ENCODE measurements around the gene HNRNPAB.

Gene HNRNPAB

GRCh38 chr5:178182158-178182876, 22.0 kb upstream of the HNRNPAB start:
- Histone ChIP-seq H3K23ac (ENCODE audit: low read length) (no peak overlapping the region), H3K4ac (ENCODE audit: low read depth, low read length) (no peak overlapping the region), H3K79me1 (ENCODE audit: low read length) (no peaks in the 10 kb centered on the region), H3K27ac (ENCODE audit: low read depth, low read length) (peak overlapping the region; percentile 42), H3K79me2 (ENCODE audit: control insufficient read depth, insufficient read depth, low read length) (no peaks in the 10 kb centered on the region), H3K4me2 (ENCODE audit: low read length) (no peak overlapping the region), H3K18ac (ENCODE audit: low read length) (peak overlapping the region; percentile 25), H3K36me3 (ENCODE audit: control insufficient read depth, insufficient read depth, low read length) (no peaks in the 10 kb centered on the region), H3K27me3 (ENCODE audit: insufficient read depth, low read length, poor library complexity) (no peaks in the 10 kb centered on the region), H2AK5ac (ENCODE audit: low read length) (no peak overlapping the region), H3K4me1 (ENCODE audit: control insufficient read depth, low read depth, low read length) (peaks cover 10% of the 10 kb centered on the region), H4K5ac (ENCODE audit: low read length) (no peak overlapping the region), H3K56ac (ENCODE audit: low read length) (peak overlapping the region; percentile 52), H2BK15ac (replicated peaks; ENCODE audit: low read depth) (no peak overlapping the region), H4K8ac (ENCODE audit: low read depth, low read length) (no peak overlapping the region), H2BK120ac (ENCODE audit: low read depth, low read length) (no peak overlapping the region), H3K9ac (ENCODE audit: low read length) (no peak overlapping the region), H2BK5ac (ENCODE audit: low read length) (peak overlapping the region; percentile 17), H3K4me3 (ENCODE audit: low read length) (no peak overlapping the region)
- peak; percentile 84 for DNase-seq
- WGBS (ENCODE audit: extremely low coverage, insufficient coverage, low lambda C conversion rate): no CpG with 5 or more reads among the region's 4 CpGs

GRCh38 chr5:178186427-178186826, 17.9 kb upstream of the HNRNPAB start:
- DNase-seq: no peak
- Histone ChIP-seq H3K4me2 (ENCODE audit: low read length) (no peak overlapping the region), H3K4me3 (ENCODE audit: low read length) (no peak overlapping the region), H3K27ac (ENCODE audit: low read depth, low read length) (no peak overlapping the region), H3K56ac (ENCODE audit: low read length) (no peak overlapping the region), H4K8ac (ENCODE audit: low read depth, low read length) (no peak overlapping the region), H3K4ac (ENCODE audit: low read depth, low read length) (no peak overlapping the region), H4K5ac (ENCODE audit: low read length) (no peak overlapping the region), H3K79me2 (ENCODE audit: control insufficient read depth, insufficient read depth, low read length) (no peaks in the 10 kb centered on the region), H3K18ac (ENCODE audit: low read length) (no peak overlapping the region), H2AK5ac (ENCODE audit: low read length) (no peak overlapping the region), H3K23ac (ENCODE audit: low read length) (no peak overlapping the region), H3K9ac (ENCODE audit: low read length) (no peak overlapping the region), H3K79me1 (ENCODE audit: low read length) (no peaks in the 10 kb centered on the region), H2BK120ac (ENCODE audit: low read depth, low read length) (no peak overlapping the region), H3K36me3 (ENCODE audit: control insufficient read depth, insufficient read depth, low read length) (no peaks in the 10 kb centered on the region), H3K27me3 (ENCODE audit: insufficient read depth, low read length, poor library complexity) (no peaks in the 10 kb centered on the region), H2BK5ac (ENCODE audit: low read length) (no peak overlapping the region), H3K4me1 (ENCODE audit: control insufficient read depth, low read depth, low read length) (peaks cover 5% of the 10 kb centered on the region), H2BK15ac (replicated peaks; ENCODE audit: low read depth) (no peak overlapping the region)
- WGBS (ENCODE audit: extremely low coverage, insufficient coverage, low lambda C conversion rate): no CpG with 5 or more reads among the region's 6 CpGs

GRCh38 chr5:178187014-178187413, 17.3 kb upstream of the HNRNPAB start, which contains the start of gene GMCL2:
TSS of gene GMCL2 (minus strand) at chr5:178187371. CDS start at chr5:178187299, 72 bp downstream.
- Histone ChIP-seq H3K79me1 (ENCODE audit: low read length) (no peaks in the 10 kb centered on the region), H3K27me3 (ENCODE audit: insufficient read depth, low read length, poor library complexity) (no peaks in the 10 kb centered on the region), H3K9ac (ENCODE audit: low read length) (no peak within 1 kb of the TSS), H3K4me2 (ENCODE audit: low read length) (no peak within 1 kb of the TSS), H3K4me1 (ENCODE audit: control insufficient read depth, low read depth, low read length) (peaks cover 3% of the 10 kb centered on the region), H2AK5ac (ENCODE audit: low read length) (no peak within 1 kb of the TSS), H2BK5ac (ENCODE audit: low read length) (no peak within 1 kb of the TSS), H3K23ac (ENCODE audit: low read length) (no peak within 1 kb of the TSS), H3K18ac (ENCODE audit: low read length) (no peak within 1 kb of the TSS), H4K5ac (ENCODE audit: low read length) (no peak within 1 kb of the TSS), H2BK120ac (ENCODE audit: low read depth, low read length) (no peak within 1 kb of the TSS), H3K4me3 (ENCODE audit: low read length) (no peak within 1 kb of the TSS), H3K4ac (ENCODE audit: low read depth, low read length) (no peak within 1 kb of the TSS), H2BK15ac (replicated peaks; ENCODE audit: low read depth) (no peak within 1 kb of the TSS), H3K56ac (ENCODE audit: low read length) (no peak within 1 kb of the TSS), H3K36me3 (ENCODE audit: control insufficient read depth, insufficient read depth, low read length) (no peaks in the 10 kb centered on the region), H4K8ac (ENCODE audit: low read depth, low read length) (no peak within 1 kb of the TSS), H3K79me2 (ENCODE audit: control insufficient read depth, insufficient read depth, low read length) (no peaks in the 10 kb centered on the region), H3K27ac (ENCODE audit: low read depth, low read length) (no peak within 1 kb of the TSS)
- no CpG with 5 or more reads among the region's 27 CpGs for WGBS (ENCODE audit: extremely low coverage, insufficient coverage, low lambda C conversion rate)
- no peak for DNase-seq

- Histone ChIP-seq H3K56ac (ENCODE audit: low read length) (no peak overlapping the region), H3K27ac (ENCODE audit: low read depth, low read length) (no peak overlapping the region), H3K4ac (ENCODE audit: low read depth, low read length) (no peak overlapping the region), H2BK120ac (ENCODE audit: low read depth, low read length) (no peak overlapping the region), H3K79me1 (ENCODE audit: low read length) (no peaks in the 10 kb centered on the region), H3K4me1 (ENCODE audit: control insufficient read depth, low read depth, low read length) (no peaks in the 10 kb centered on the region), H3K23ac (ENCODE audit: low read length) (no peak overlapping the region), H3K18ac (ENCODE audit: low read length) (no peak overlapping the region), H2BK15ac (replicated peaks; ENCODE audit: low read depth) (no peak overlapping the region), H3K27me3 (ENCODE audit: insufficient read depth, low read length, poor library complexity) (no peaks in the 10 kb centered on the region), H3K9ac (ENCODE audit: low read length) (no peak overlapping the region), H2AK5ac (ENCODE audit: low read length) (no peak overlapping the region), H3K4me3 (ENCODE audit: low read length) (no peak overlapping the region), H3K4me2 (ENCODE audit: low read length) (no peak overlapping the region), H4K8ac (ENCODE audit: low read depth, low read length) (no peak overlapping the region), H3K36me3 (ENCODE audit: control insufficient read depth, insufficient read depth, low read length) (no peaks in the 10 kb centered on the region), H3K79me2 (ENCODE audit: control insufficient read depth, insufficient read depth, low read length) (no peaks in the 10 kb centered on the region), H2BK5ac (ENCODE audit: low read length) (no peak overlapping the region), H4K5ac (ENCODE audit: low read length) (no peak overlapping the region)
- DNase-seq: no peak
- no CpG with 5 or more reads among the region's 2 CpGs for WGBS (ENCODE audit: extremely low coverage, insufficient coverage, low lambda C conversion rate)
Measured at GRCh38 chr5:178189433-178189832, 14.9 kb upstream of the HNRNPAB start.

GRCh38 chr5:178191661-178192060, 12.7 kb upstream of the HNRNPAB start:
- Histone ChIP-seq H3K9ac (ENCODE audit: low read length) (no peak overlapping the region), H2BK15ac (replicated peaks; ENCODE audit: low read depth) (no peak overlapping the region)
- WGBS (ENCODE audit: extremely low coverage, insufficient coverage, low lambda C conversion rate): no CpG with 5 or more reads among the region's 4 CpGs

GRCh38 chr5:178192244-178192643, 12.1 kb upstream of the HNRNPAB start:
- no peaks in the 10 kb centered on the region for H3K27me3 ChIP-seq (ENCODE audit: insufficient read depth, low read length, poor library complexity)
- DNase-seq: no peak
- no peak overlapping the region for H3K18ac ChIP-seq (ENCODE audit: low read length)
- H3K9ac ChIP-seq (ENCODE audit: low read length): no peak overlapping the region
- H2BK5ac ChIP-seq (ENCODE audit: low read length): no peak overlapping the region
- H4K5ac ChIP-seq (ENCODE audit: low read length): no peak overlapping the region
- no peak overlapping the region for H3K27ac ChIP-seq (ENCODE audit: low read depth, low read length)
- H3K36me3 ChIP-seq (ENCODE audit: control insufficient read depth, insufficient read depth, low read length): no peaks in the 10 kb centered on the region
- no peak overlapping the region for H3K4ac ChIP-seq (ENCODE audit: low read depth, low read length)
- H2BK120ac ChIP-seq (ENCODE audit: low read depth, low read length): no peak overlapping the region
- no peaks in the 10 kb centered on the region for H3K79me1 ChIP-seq (ENCODE audit: low read length)
- no peak overlapping the region for H4K8ac ChIP-seq (ENCODE audit: low read depth, low read length)
- WGBS (ENCODE audit: extremely low coverage, insufficient coverage, low lambda C conversion rate): no CpG with 5 or more reads among the region's 2 CpGs
- H3K79me2 ChIP-seq (ENCODE audit: control insufficient read depth, insufficient read depth, low read length): no peaks in the 10 kb centered on the region
- no peak overlapping the region for H3K56ac ChIP-seq (ENCODE audit: low read length)
- H3K4me3 ChIP-seq (ENCODE audit: low read length): no peak overlapping the region
- H2BK15ac ChIP-seq (replicated peaks; ENCODE audit: low read depth): no peak overlapping the region
- H3K4me2 ChIP-seq (ENCODE audit: low read length): no peak overlapping the region
- H3K4me1 ChIP-seq (ENCODE audit: control insufficient read depth, low read depth, low read length): no peaks in the 10 kb centered on the region
- H3K23ac ChIP-seq (ENCODE audit: low read length): no peak overlapping the region
- no peak overlapping the region for H2AK5ac ChIP-seq (ENCODE audit: low read length)

More at GRCh38 chr5:178191661-178192060, 12.7 kb upstream of the HNRNPAB start:
- Histone ChIP-seq H3K4me3 (ENCODE audit: low read length) (no peak overlapping the region), H3K18ac (ENCODE audit: low read length) (no peak overlapping the region), H3K79me1 (ENCODE audit: low read length) (no peaks in the 10 kb centered on the region), H3K4me2 (ENCODE audit: low read length) (no peak overlapping the region), H3K36me3 (ENCODE audit: control insufficient read depth, insufficient read depth, low read length) (no peaks in the 10 kb centered on the region), H2BK5ac (ENCODE audit: low read length) (no peak overlapping the region), H2AK5ac (ENCODE audit: low read length) (no peak overlapping the region), H3K79me2 (ENCODE audit: control insufficient read depth, insufficient read depth, low read length) (no peaks in the 10 kb centered on the region), H3K4me1 (ENCODE audit: control insufficient read depth, low read depth, low read length) (no peaks in the 10 kb centered on the region), H3K56ac (ENCODE audit: low read length) (no peak overlapping the region), H3K27ac (ENCODE audit: low read depth, low read length) (no peak overlapping the region), H4K8ac (ENCODE audit: low read depth, low read length) (no peak overlapping the region), H3K27me3 (ENCODE audit: insufficient read depth, low read length, poor library complexity) (no peaks in the 10 kb centered on the region), H3K23ac (ENCODE audit: low read length) (no peak overlapping the region), H4K5ac (ENCODE audit: low read length) (no peak overlapping the region), H3K4ac (ENCODE audit: low read depth, low read length) (no peak overlapping the region), H2BK120ac (ENCODE audit: low read depth, low read length) (no peak overlapping the region)
- no peak for DNase-seq

All from mesendoderm (in vitro differentiated cells).